ENCODE measurements around the gene EXOC4. TPM values are rescaled to one million over a fixed set of nuclear protein-coding genes. Genes with fewer than 3 reads are reported as not detected.

Gene EXOC4
- total RNA-seq, 1 experiment from 2014 or later, result 71.0 TPM

- BruUV-seq (replicated peaks), result no TSS peak
- H3K9me3 ChIP-seq (ENCODE audit: control insufficient read depth, insufficient read depth, low read depth, low read length), result no peaks in the 10 kb centered on the region
- DNase-seq (ENCODE audit: low read depth, low spot score) (no peak), ATAC-seq (no peak)
- no peaks in the 10 kb centered on the region for H3K4me1 ChIP-seq (ENCODE audit: control insufficient read depth, insufficient read depth, low read length)
- intact Hi-C loops (cut with micrococcal nuclease; ENCODE audit: unreplicated experiment) (no loop called here), in situ Hi-C loops (cut with HindIII; ENCODE audit: low pct_unique_long_range_greater_than_20kb, low sequenced_read_pairs) (no loop called here)
- CTCF ChIA-PET, result no interaction called here
- POLR2A ChIA-PET, result no interaction called here
- no peaks in the 10 kb centered on the region for H3K36me3 ChIP-seq (ENCODE audit: control insufficient read depth, insufficient read depth, low read length)
- no peaks in the 10 kb centered on the region for H3K27me3 ChIP-seq (ENCODE audit: control insufficient read depth, insufficient read depth, low read length)
- TF ChIP-seq, protein P1, sequence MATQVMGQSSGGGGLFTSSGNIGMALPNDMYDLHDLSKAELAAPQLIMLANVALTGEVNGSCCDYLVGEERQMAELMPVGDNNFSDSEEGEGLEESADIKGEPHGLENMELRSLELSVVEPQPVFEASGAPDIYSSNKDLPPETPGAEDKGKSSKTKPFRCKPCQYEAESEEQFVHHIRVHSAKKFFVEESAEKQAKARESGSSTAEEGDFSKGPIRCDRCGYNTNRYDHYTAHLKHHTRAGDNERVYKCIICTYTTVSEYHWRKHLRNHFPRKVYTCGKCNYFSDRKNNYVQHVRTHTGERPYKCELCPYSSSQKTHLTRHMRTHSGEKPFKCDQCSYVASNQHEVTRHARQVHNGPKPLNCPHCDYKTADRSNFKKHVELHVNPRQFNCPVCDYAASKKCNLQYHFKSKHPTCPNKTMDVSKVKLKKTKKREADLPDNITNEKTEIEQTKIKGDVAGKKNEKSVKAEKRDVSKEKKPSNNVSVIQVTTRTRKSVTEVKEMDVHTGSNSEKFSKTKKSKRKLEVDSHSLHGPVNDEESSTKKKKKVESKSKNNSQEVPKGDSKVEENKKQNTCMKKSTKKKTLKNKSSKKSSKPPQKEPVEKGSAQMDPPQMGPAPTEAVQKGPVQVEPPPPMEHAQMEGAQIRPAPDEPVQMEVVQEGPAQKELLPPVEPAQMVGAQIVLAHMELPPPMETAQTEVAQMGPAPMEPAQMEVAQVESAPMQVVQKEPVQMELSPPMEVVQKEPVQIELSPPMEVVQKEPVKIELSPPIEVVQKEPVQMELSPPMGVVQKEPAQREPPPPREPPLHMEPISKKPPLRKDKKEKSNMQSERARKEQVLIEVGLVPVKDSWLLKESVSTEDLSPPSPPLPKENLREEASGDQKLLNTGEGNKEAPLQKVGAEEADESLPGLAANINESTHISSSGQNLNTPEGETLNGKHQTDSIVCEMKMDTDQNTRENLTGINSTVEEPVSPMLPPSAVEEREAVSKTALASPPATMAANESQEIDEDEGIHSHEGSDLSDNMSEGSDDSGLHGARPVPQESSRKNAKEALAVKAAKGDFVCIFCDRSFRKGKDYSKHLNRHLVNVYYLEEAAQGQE (IDR thresholded peaks at IDR 0.05; ENCODE audit: insufficient read depth in 1 of 2, low read depth in 2 of 2, low read length in 1 of 2), result no peak
- TF ChIP-seq CTCF (IDR thresholded peaks at IDR 0.05), result no peak
- TF ChIP-seq POLR2AphosphoS5 (IDR thresholded peaks at IDR 0.05; ENCODE audit: low read depth, low read length), result no peak
- no peak overlapping the region for H3K4me3 ChIP-seq (ENCODE audit: low read depth in 2 of 2, low read length in 2 of 2)
- H3K27ac ChIP-seq (ENCODE audit: low read length), result no peak overlapping the region
Observed at GRCh38 chr7:133364959-133365690, 112.2 kb downstream of the EXOC4 start.

DNA sequence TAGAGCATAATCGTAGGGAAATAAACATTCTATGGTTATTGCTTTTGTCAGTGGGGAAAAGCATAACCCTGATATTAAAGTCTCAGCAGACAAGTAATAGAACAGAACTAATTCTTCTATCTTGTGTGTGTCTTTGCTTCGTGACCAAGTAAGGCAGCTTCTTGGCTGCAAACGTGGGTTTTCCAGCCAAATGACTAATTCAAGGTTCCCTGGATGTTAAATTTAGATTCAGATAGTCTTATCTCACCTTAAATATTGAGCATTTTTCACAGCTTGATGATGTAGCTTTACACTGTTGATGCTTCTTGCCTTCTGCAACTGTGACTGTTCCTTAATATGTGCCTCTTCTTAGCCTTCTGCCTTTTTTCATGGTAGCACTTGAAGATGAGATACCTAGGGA is 113.0 kb downstream of the EXOC4 start:
- ChIA-PET CTCF (no interaction called here), POLR2A (no interaction called here)
- Histone ChIP-seq H3K4me1 (ENCODE audit: control insufficient read depth, insufficient read depth, low read length) (no peaks in the 10 kb centered on the region), H3K9me3 (ENCODE audit: control insufficient read depth, insufficient read depth, low read depth, low read length) (no peaks in the 10 kb centered on the region), H3K36me3 (ENCODE audit: control insufficient read depth, insufficient read depth, low read length) (no peaks in the 10 kb centered on the region), H3K4me3 (ENCODE audit: low read depth in 2 of 2, low read length in 2 of 2) (no peak overlapping the region), H3K27me3 (ENCODE audit: control insufficient read depth, insufficient read depth, low read length) (no peaks in the 10 kb centered on the region), H3K27ac (ENCODE audit: low read length) (no peak overlapping the region)
- no TSS peak for BruUV-seq (replicated peaks)
- in situ Hi-C loops (cut with HindIII; ENCODE audit: low pct_unique_long_range_greater_than_20kb, low sequenced_read_pairs) (no loop called here), intact Hi-C loops (cut with micrococcal nuclease; ENCODE audit: unreplicated experiment) (no loop called here)
- no peak for TF ChIP-seq TCF7L2 (IDR thresholded peaks at IDR 0.05; ENCODE audit: low read depth, low read length)
- no peak for TF ChIP-seq CTCF (IDR thresholded peaks at IDR 0.05)
- no peak for TF ChIP-seq POLR2AphosphoS5 (IDR thresholded peaks at IDR 0.05; ENCODE audit: low read depth, low read length)
- TF ChIP-seq, protein P1 (IDR thresholded peaks at IDR 0.05; ENCODE audit: insufficient read depth in 1 of 2, low read depth in 2 of 2, low read length in 1 of 2), result no peak
- no peak for TF ChIP-seq SIN3A (IDR thresholded peaks at IDR 0.05; ENCODE audit: borderline replicate concordance, insufficient read depth, low read depth, low read length)
- DNase-seq (ENCODE audit: low read depth, low spot score) (no peak), ATAC-seq (no peak)

All from Panc1 (cell line).